SU-DHL-6 (cell line): ENCODE results near the gene AURKB.

ENCODE experiments used
- H2AFZ ChIP-seq: fragments of 200-600 bp; sonication (generic); 2 replicates; pipeline ENCODE4 v1.6.1; 2014; ENCODE audit warnings: low read depth, mild to moderate bottlenecking, moderate library complexity, mixed read lengths, antibody characterized with exemption, low read length; ENCODE audit not compliant: severe bottlenecking
- H3F3A ChIP-seq: fragments of 200-600 bp; shearing (Covaris generic); 2 replicates; pipeline ENCODE4 v1.6.0; 2016; ENCODE audit warnings: antibody characterized with exemption, mild to moderate bottlenecking; ENCODE audit not compliant: insufficient read depth
- H3K27ac ChIP-seq: fragments of 200-600 bp; sonication (generic); 2 replicates; pipeline ENCODE4 v1.5.1; 2016; ENCODE audit warnings: low read depth, mild to moderate bottlenecking, low read length, moderate library complexity, mixed read lengths
- H3K27me3 ChIP-seq: fragments of 200-600 bp; sonication (generic), shearing (Covaris generic); 2 replicates; pipeline ENCODE4 v1.6.0; 2014; ENCODE audit warnings: mild to moderate bottlenecking, low read length
- H3K36me3 ChIP-seq: fragments of 200-600 bp; sonication (generic); 2 replicates; pipeline ENCODE4 v1.6.1; 2014; ENCODE audit warnings: mild to moderate bottlenecking, low read length, mixed read lengths
- H3K4me2 ChIP-seq: fragments of 300-600, 200-600 bp; shearing (Covaris generic), sonication (generic); 2 replicates; pipeline ENCODE4 v1.6.0; 2014; ENCODE audit warnings: low read length, low read depth, mild to moderate bottlenecking; ENCODE audit not compliant: poor library complexity, severe bottlenecking
- H3K4me3 ChIP-seq: fragments of 200-600 bp; sonication (generic); 2 replicates; pipeline ENCODE4 v1.5.1; 2014; ENCODE audit warnings: antibody characterized with exemption, low read length, mild to moderate bottlenecking, mixed read lengths; ENCODE audit not compliant: insufficient read depth, poor library complexity, severe bottlenecking
- H3K79me2 ChIP-seq: fragments of 200-600 bp; sonication (generic); 2 replicates; pipeline ENCODE4 v1.6.1; 2014; ENCODE audit warnings: mild to moderate bottlenecking, low read length, moderate library complexity; ENCODE audit not compliant: insufficient read depth
- H3K9ac ChIP-seq: fragments of 200-600 bp; sonication (generic); 2 replicates; pipeline ENCODE4 v1.7.0; 2014; ENCODE audit warnings: mild to moderate bottlenecking, low read length
- H3K9me2 ChIP-seq: fragments of 200-600 bp; sonication (generic); replicated peaks from 2 replicates; pipeline ENCODE4 v1.6.1; 2014; ENCODE audit warnings: low read length; ENCODE audit not compliant: insufficient read depth
- H3K9me3 ChIP-seq: fragments of 200-600 bp; sonication (generic); 2 replicates; pipeline ENCODE4 v1.6.1; 2014; ENCODE audit warnings: low read length, mixed read lengths; ENCODE audit not compliant: insufficient read depth
- H4K20me1 ChIP-seq: fragments of 200-600 bp; sonication (generic); 2 replicates; pipeline ENCODE4 v1.6.1; 2014; ENCODE audit warnings: low read depth, mild to moderate bottlenecking, antibody characterized with exemption, low read length, moderate library complexity, mixed read lengths
- EZH2phosphoT487 ChIP-seq: fragments of 200-600 bp; sonication (generic), shearing (Covaris generic); conservative IDR thresholded peaks from 2 replicates; pipeline ENCODE4 v1.6.1; 2018; ENCODE audit warnings: mild to moderate bottlenecking, antibody characterized with exemption, low read length, moderate library complexity, mixed read lengths
- TF ChIP-seq, protein P1 (sequence below): fragments of 200-600 bp; sonication (generic); IDR thresholded peaks from one replicate; pipeline ENCODE4 v1.5.1; 2017; ENCODE audit warnings: antibody characterized with exemption, mild to moderate bottlenecking, low read length, moderate library complexity; ENCODE audit not compliant: insufficient read depth, poor library complexity, severe bottlenecking

AURKB gene

DNA sequence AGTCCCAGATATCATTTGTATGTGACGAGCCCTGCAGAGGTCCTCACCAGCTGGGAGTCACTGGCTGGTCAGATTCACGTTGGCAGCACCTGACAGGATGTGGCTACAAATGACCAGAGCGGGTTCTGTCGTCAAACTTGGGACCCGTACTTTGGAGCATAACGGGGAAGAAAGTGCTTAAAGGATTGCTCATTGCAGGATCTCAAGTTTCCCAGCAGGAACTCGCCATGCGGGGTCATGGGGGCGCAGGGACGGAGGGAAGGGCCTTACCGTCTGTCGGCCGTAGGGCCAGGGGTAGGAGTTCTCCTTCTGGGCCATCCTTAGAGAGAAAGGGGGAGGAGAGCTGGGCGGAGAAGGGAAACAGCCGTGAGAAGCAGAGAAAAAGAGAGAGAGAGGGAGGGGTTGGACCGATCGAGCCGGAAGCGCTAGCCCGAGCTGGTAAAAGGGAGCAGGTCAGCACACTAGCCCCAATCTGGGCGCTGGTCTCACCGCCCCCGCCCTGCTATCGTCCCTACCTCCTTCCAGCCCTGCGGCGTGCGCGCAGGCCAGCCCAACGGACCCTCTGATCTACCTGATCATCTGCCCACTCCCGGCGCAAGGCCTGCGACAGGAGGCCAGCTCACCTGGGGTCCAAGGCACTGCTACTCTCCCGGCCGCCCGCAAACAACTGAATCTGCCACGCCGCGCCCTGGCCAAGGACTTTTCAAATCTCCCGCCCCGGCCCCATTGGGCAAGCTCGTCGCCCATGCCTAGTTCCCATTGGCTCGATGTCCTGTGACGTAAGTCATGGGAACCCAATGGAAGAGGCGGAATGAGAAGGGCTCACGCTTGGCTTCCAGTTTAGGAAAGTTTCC, at the start of gene AURKB:
Gene AURKB (minus strand): TSS at position 669 of the 854 bp plus-strand sequence. CDS start 351 bp downstream, at position 318.
- H3K9me2 ChIP-seq, result no peaks in the 10 kb centered on the region
- TF ChIP-seq, protein P1, sequence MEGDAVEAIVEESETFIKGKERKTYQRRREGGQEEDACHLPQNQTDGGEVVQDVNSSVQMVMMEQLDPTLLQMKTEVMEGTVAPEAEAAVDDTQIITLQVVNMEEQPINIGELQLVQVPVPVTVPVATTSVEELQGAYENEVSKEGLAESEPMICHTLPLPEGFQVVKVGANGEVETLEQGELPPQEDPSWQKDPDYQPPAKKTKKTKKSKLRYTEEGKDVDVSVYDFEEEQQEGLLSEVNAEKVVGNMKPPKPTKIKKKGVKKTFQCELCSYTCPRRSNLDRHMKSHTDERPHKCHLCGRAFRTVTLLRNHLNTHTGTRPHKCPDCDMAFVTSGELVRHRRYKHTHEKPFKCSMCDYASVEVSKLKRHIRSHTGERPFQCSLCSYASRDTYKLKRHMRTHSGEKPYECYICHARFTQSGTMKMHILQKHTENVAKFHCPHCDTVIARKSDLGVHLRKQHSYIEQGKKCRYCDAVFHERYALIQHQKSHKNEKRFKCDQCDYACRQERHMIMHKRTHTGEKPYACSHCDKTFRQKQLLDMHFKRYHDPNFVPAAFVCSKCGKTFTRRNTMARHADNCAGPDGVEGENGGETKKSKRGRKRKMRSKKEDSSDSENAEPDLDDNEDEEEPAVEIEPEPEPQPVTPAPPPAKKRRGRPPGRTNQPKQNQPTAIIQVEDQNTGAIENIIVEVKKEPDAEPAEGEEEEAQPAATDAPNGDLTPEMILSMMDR, result no peak
- TF ChIP-seq EZH2phosphoT487, result no peak
- H3K36me3 ChIP-seq, result peaks cover 15% of the 10 kb centered on the region; the same call in 1 of the 2 replicates
- no peaks in the 10 kb centered on the region for H3K27me3 ChIP-seq
- peak within 1 kb of the TSS; percentile 94 for H3K4me3 ChIP-seq
- no peaks in the 10 kb centered on the region for H3K9me3 ChIP-seq
- peak within 1 kb of the TSS; percentile 90 for H3K27ac ChIP-seq
- no peaks in the 10 kb centered on the region; the same call in 1 of the 2 replicates for H4K20me1 ChIP-seq
- H2AFZ ChIP-seq, result peak within 1 kb of the TSS; percentile 87
- peaks cover 14% of the 10 kb centered on the region; the same call in 1 of the 2 replicates for H3F3A ChIP-seq
- H3K79me2 ChIP-seq, result peaks cover 34% of the 10 kb centered on the region
- peak within 1 kb of the TSS; percentile 98 for H3K4me2 ChIP-seq
- H3K9ac ChIP-seq, result peak within 1 kb of the TSS; percentile 98

- no peaks in the 10 kb centered on the region for H3F3A ChIP-seq
- no peak overlapping the region for H3K9ac ChIP-seq
- H3K27me3 ChIP-seq, result no peaks in the 10 kb centered on the region
- no peak overlapping the region for H2AFZ ChIP-seq
- TF ChIP-seq, protein P1, result no peak
- TF ChIP-seq EZH2phosphoT487, result no peak
- H3K9me3 ChIP-seq, result no peaks in the 10 kb centered on the region
- no peak overlapping the region for H3K27ac ChIP-seq
- no peaks in the 10 kb centered on the region for H3K9me2 ChIP-seq
- peaks cover 5% of the 10 kb centered on the region; the same call in 1 of the 2 replicates for H3K36me3 ChIP-seq
- no peaks in the 10 kb centered on the region for H4K20me1 ChIP-seq
- no peak overlapping the region for H3K4me2 ChIP-seq
- H3K79me2 ChIP-seq, result peaks cover 4% of the 10 kb centered on the region; the same call in 1 of the 2 replicates
- no peak overlapping the region for H3K4me3 ChIP-seq
Observed at GRCh38 chr17:8257801-8258200, 47.4 kb upstream of the AURKB start.

DNA sequence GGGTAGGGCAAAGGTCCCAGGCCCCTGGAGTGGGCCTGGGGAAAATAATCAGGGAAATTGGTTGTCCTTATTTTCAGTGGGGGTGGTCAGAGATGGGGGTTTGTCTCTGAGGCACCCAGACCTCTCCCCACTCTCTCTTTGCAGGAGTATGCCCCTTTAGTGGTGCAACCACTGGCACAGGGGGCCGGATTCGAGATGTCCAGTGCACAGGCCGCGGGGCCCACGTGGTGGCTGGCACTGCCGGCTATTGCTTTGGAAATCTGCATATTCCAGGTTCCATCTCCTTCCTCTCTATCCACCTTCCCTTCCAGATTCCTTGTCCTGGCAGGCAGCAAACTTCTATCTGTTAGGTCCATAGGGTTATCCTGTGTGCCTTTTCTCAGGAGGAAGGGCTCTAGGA, 46.3 kb upstream of the AURKB start:
- Histone ChIP-seq H3K9me2 (no peaks in the 10 kb centered on the region), H3K79me2 (peaks cover 12% of the 10 kb centered on the region), H3K27ac (no peak overlapping the region), H3K36me3 (no peaks in the 10 kb centered on the region; the same call in 1 of the 2 replicates), H3K27me3 (no peaks in the 10 kb centered on the region), H4K20me1 (no peaks in the 10 kb centered on the region), H3K9ac (no peak overlapping the region), H3F3A (no peaks in the 10 kb centered on the region), H3K4me3 (no peak overlapping the region), H3K4me2 (no peak overlapping the region), H3K9me3 (no peaks in the 10 kb centered on the region), H2AFZ (no peak overlapping the region)
- TF ChIP-seq EZH2phosphoT487, result no peak
- TF ChIP-seq, protein P1, result no peak
